Type B pancreatic cell (in vitro differentiated cells): ENCODE measurements around the gene SP100. TPM values are rescaled to one million over a fixed set of nuclear protein-coding genes. Genes with fewer than 3 reads are reported as not detected.

Experiments
- DNase-seq: peaks from one replicate; pipeline ENCODE4 v3.0.0; 2021; ENCODE audit warnings: mixed read lengths; ENCODE audit not compliant: unreplicated experiment; ENCODE audit errors: extremely low spot score
- H3K27ac Mint-ChIP-seq: 2 replicates; pipeline ENCODE4 v1.8.0; 2021; ENCODE audit warnings: mild to moderate bottlenecking, mixed read lengths
- H3K27me3 Mint-ChIP-seq: 2 replicates; pipeline ENCODE4 v1.8.0; 2021; ENCODE audit warnings: mixed read lengths
- H3K36me3 Mint-ChIP-seq: 2 replicates; pipeline ENCODE4 v1.8.0; 2021; ENCODE audit warnings: mixed read lengths
- H3K4me1 Mint-ChIP-seq: one replicate; pipeline ENCODE4 v1.8.0; 2021; ENCODE audit warnings: mixed read lengths; ENCODE audit not compliant: unreplicated experiment
- H3K4me3 Mint-ChIP-seq: 2 replicates; pipeline ENCODE4 v1.8.0; 2021; ENCODE audit warnings: mild to moderate bottlenecking, mixed read lengths
- H3K9me3 Mint-ChIP-seq: 2 replicates; pipeline ENCODE4 v1.8.0; 2021; ENCODE audit warnings: mixed read lengths
- total RNA-seq: library from RNA; stranded (reverse); gene quantifications from 2 replicates; pipeline ENCODE4 v1.2.1, GENCODE V29; 2021; ENCODE audit warnings: low replicate concordance
- TF ChIP-seq, protein P1 (sequence below): fragments of 200-600 bp; sonication (generic); conservative IDR thresholded peaks from 2 replicates; pipeline ENCODE4 v1.5.0; 2021; ENCODE audit warnings: antibody characterized with exemption, mild to moderate bottlenecking

SP100 gene
- total RNA-seq, 1 donor from 2014 or later = 21.7 TPM

- Mint-ChIP-seq H3K4me3 (no peak overlapping the region), H3K4me1 (no peaks in the 10 kb centered on the region)
Observed at GRCh38 chr2:230410263-230410662, 5.7 kb upstream of the SP100 start.

DNA sequence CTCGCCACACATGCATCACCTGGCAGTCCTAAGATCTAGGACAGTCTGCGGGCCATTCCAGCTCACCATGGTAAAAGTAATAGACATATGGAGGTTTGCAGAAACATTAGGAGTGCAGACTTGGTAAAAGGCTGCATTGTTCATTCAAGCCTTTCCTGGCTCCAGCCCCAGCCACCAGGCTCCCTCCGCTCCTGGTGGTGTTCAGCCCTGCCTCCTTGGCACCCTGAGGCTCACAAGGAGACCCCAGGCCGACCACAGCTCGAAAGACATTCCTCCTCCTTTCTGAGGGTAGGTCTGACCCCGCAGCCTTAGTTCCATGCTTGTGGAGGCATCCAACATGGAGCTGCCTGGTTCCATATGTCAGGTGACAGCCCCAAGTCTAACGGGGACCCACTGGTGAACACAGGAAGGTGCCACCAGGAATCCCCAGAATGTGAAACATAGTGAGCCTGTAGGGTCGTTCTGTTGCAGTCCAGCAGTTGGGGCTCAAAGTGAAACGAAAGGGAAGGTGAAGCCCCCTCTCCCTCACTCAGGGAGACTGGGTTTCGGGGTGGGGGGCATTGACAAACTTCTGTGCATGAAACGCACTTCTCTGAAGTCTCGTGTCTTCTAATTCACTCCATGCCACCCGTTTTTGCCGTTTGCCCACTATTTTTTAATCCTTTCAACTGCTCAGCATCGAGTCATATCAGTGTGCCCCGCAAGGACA is 5.0 kb upstream of the SP100 start:
- peak overlapping the region; percentile 96 for H3K27ac Mint-ChIP-seq
- H3K4me3 Mint-ChIP-seq = peak overlapping the region; percentile 94
- H3K9me3 Mint-ChIP-seq = no peaks in the 10 kb centered on the region
- no peaks in the 10 kb centered on the region for H3K4me1 Mint-ChIP-seq
- TF ChIP-seq, protein P1, sequence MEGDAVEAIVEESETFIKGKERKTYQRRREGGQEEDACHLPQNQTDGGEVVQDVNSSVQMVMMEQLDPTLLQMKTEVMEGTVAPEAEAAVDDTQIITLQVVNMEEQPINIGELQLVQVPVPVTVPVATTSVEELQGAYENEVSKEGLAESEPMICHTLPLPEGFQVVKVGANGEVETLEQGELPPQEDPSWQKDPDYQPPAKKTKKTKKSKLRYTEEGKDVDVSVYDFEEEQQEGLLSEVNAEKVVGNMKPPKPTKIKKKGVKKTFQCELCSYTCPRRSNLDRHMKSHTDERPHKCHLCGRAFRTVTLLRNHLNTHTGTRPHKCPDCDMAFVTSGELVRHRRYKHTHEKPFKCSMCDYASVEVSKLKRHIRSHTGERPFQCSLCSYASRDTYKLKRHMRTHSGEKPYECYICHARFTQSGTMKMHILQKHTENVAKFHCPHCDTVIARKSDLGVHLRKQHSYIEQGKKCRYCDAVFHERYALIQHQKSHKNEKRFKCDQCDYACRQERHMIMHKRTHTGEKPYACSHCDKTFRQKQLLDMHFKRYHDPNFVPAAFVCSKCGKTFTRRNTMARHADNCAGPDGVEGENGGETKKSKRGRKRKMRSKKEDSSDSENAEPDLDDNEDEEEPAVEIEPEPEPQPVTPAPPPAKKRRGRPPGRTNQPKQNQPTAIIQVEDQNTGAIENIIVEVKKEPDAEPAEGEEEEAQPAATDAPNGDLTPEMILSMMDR = no peak
- no peak for DNase-seq
- peaks cover 33% of the 10 kb centered on the region for H3K27me3 Mint-ChIP-seq
- no peaks in the 10 kb centered on the region for H3K36me3 Mint-ChIP-seq

More at GRCh38 chr2:230410263-230410662, 5.7 kb upstream of the SP100 start:
- Mint-ChIP-seq H3K9me3 (no peaks in the 10 kb centered on the region), H3K27me3 (peaks cover 33% of the 10 kb centered on the region), H3K36me3 (no peaks in the 10 kb centered on the region), H3K27ac (no peak overlapping the region)
- TF ChIP-seq, protein P1 = no peak
- DNase-seq = no peak

- Mint-ChIP-seq H3K9me3 (no peaks in the 10 kb centered on the region), H3K27me3 (peaks cover 33% of the 10 kb centered on the region), H3K27ac (peak overlapping the region; percentile 96), H3K4me3 (peak overlapping the region; percentile 94), H3K36me3 (no peaks in the 10 kb centered on the region), H3K4me1 (no peaks in the 10 kb centered on the region)
- DNase-seq = no peak
- TF ChIP-seq, protein P1 = peak; percentile 14
Observed at GRCh38 chr2:230411570-230412370, 4.2 kb upstream of the SP100 start.

DNA sequence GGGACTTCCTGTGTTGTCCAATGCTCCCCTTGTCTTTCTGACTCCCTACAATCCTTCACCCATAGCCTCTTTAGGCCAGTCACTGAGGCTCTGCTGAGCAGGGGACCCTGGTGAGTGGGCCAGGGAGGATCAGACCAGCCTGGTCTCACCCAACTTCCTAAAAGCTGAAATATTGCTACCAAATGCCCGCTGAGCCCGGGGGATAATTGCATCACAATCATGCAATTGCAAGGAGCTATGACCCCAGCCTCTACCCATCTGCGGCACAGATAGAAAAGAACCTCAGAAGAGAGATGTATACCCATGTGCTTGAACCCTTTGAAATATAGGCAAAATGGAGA is 3.7 kb upstream of the SP100 start:
- H3K4me1 Mint-ChIP-seq = no peaks in the 10 kb centered on the region
- peak overlapping the region; percentile 94 for H3K4me3 Mint-ChIP-seq
- TF ChIP-seq, protein P1 = no peak
- peak overlapping the region; percentile 72 for H3K27ac Mint-ChIP-seq
- H3K9me3 Mint-ChIP-seq = no peaks in the 10 kb centered on the region
- DNase-seq = no peak
- H3K27me3 Mint-ChIP-seq = peaks cover 33% of the 10 kb centered on the region
- H3K36me3 Mint-ChIP-seq = no peaks in the 10 kb centered on the region

DNA sequence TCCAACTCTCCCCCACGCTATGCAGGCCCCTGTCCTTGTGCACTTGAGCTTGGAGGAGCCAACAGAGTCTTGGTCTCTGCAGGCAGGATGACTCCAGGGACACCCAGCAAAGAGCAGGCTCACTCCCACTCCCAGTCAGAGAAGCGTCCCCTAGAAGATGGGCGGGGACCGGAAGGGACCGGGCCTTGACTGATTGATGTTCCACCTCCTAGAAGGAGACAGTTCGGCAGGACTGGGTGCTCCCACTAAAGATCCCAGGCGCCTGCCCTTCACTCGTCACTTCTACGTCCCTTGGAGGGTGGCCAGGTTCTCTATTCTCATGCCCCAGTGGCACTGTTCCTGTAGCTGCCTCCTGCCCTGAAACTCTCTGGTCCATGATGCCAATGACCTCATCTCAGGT is 3.2 kb upstream of the SP100 start:
- TF ChIP-seq, protein P1 = no peak
- Mint-ChIP-seq H3K27me3 (peaks cover 33% of the 10 kb centered on the region), H3K9me3 (no peaks in the 10 kb centered on the region), H3K27ac (peak overlapping the region; percentile 72), H3K36me3 (no peaks in the 10 kb centered on the region), H3K4me3 (peak overlapping the region; percentile 94), H3K4me1 (no peaks in the 10 kb centered on the region)
- no peak for DNase-seq
